Dermis lymphatic vessel endothelial cell (primary cell): ENCODE results near the gene RPA4. TPM values are rescaled to one million over a fixed set of nuclear protein-coding genes. Genes with fewer than 3 reads are reported as not detected.

Experiments
- total RNA-seq: library from RNA; depleted of rRNA; stranded (reverse); fragments of >200 nt; gene quantifications from 2 replicates; pipeline ENCODE4 v1.2.1, GENCODE V29; 2014

The RPA4 gene, protein sequence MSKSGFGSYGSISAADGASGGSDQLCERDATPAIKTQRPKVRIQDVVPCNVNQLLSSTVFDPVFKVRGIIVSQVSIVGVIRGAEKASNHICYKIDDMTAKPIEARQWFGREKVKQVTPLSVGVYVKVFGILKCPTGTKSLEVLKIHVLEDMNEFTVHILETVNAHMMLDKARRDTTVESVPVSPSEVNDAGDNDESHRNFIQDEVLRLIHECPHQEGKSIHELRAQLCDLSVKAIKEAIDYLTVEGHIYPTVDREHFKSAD
- total RNA-seq = 0.86 and 1.4 TPM in 2 replicates

GRCh38 chrX:96883608-96884007 lies at the start of gene RPA4:
Gene RPA4 (plus strand): TSS chrX:96883908. CDS start chrX:96884311, 403 bp downstream.

Other genes starting within 250 kb of the RPA4 start
- 27.0 and 28.4 TPM in 2 replicates for gene DIAPH2, start 199.1 kb upstream of the RPA4 start, total RNA-seq